Activated CD4-positive, alpha-beta memory T cell treated with anti-CD3 and anti-CD28 coated beads for 36 hours (primary cell): ENCODE results near the gene ADCY2. TPM values are rescaled to one million over a fixed set of nuclear protein-coding genes. Genes with fewer than 3 reads are reported as not detected.

Experiments
- CTCF ChIA-PET: fragments of 350-600 bp; sonication (Branson Sonifier 250); formaldehyde crosslinking; loops from one replicate; lab custom pipeline; 2021; ENCODE audit warnings: antibody characterized with exemption, inconsistent platforms; lab: Charles Lee
- POLR2A ChIA-PET: fragments of 350-600 bp; sonication (Branson Sonifier 250); formaldehyde crosslinking; loops from one replicate; lab custom pipeline; 2021; ENCODE audit warnings: antibody characterized with exemption; lab: Charles Lee
- DNase-seq: peaks from one replicate; pipeline ENCODE4 v3.0.0-alpha.2; 2020
- H3K27ac Mint-ChIP-seq: one replicate; pipeline ENCODE4 v1.8.0; 2021; ENCODE audit warnings: mixed read lengths
- H3K27me3 Mint-ChIP-seq: one replicate; pipeline ENCODE4 v1.8.0; 2021; ENCODE audit warnings: mixed read lengths
- H3K36me3 Mint-ChIP-seq: one replicate; pipeline ENCODE4 v1.8.0; 2021; ENCODE audit warnings: mixed read lengths
- H3K4me1 Mint-ChIP-seq: one replicate; pipeline ENCODE4 v1.8.0; 2021; ENCODE audit warnings: low read depth, mixed read lengths
- H3K4me3 Mint-ChIP-seq: one replicate; pipeline ENCODE4 v1.8.0; 2021; ENCODE audit warnings: mild to moderate bottlenecking, mixed read lengths
- H3K9me3 Mint-ChIP-seq: one replicate; pipeline ENCODE4 v1.8.0; 2021; ENCODE audit warnings: mixed read lengths
- intact Hi-C: fragments of 100-400 bp; cut with micrococcal nuclease; formaldehyde crosslinking; loops from one replicate; pipeline ENCODE4 v1.15.1; 2023
- total RNA-seq, 2 experiments: library from RNA; stranded (reverse); gene quantifications; one replicate each; pipeline ENCODE4 v1.2.3, GENCODE V29; 2021

ADCY2 gene
- total RNA-seq, 2 experiments from 2014 or later: not detected

DNA sequence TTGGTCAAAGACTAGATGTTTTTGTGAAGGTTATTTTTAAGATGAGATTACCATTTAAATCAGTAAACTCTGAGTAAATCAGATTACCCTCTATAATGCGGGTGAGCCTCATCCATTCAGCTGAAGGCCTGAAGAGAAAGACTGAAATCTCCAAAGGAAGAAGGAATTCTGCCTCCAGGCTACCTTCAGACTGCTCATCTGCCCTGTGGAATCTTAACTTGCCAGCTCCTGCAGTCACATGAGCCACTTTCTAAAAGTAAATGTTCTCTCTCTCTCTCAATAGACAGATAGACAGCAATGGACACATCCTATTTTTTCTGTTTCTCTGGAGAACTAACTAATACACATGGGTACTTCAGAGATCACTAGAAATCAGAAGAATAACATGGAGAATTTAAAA, 272.2 kb downstream of the ADCY2 start:
- Mint-ChIP-seq H3K4me1 (no peaks in the 10 kb centered on the region), H3K27ac (no peak overlapping the region)

DNA sequence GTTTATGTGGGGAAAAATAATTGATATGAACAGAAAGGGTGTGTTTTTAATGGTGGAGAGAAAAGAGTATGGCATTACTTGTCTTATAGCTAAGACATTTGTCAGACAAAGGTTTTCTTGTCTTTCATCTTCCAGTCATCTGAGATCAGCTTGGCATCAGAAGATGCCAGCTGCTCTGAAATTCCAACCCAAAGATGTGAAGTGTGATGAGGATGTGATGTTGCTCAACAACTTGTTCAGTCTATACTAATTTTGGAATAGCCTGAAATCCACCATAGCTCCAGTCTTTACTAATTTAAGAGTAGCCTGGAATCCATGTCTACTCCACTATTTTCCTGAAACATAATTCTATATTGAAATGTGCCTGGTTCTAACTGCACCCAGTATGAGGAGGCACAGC, 272.7 kb downstream of the ADCY2 start:
- H3K27me3 Mint-ChIP-seq: no peaks in the 10 kb centered on the region
- no peaks in the 10 kb centered on the region for H3K4me1 Mint-ChIP-seq
- no peaks in the 10 kb centered on the region for H3K9me3 Mint-ChIP-seq
- DNase-seq: no peak
- no peak overlapping the region for H3K27ac Mint-ChIP-seq
- intact Hi-C loops: no loop called here
- H3K36me3 Mint-ChIP-seq: no peaks in the 10 kb centered on the region
- H3K4me3 Mint-ChIP-seq: no peak overlapping the region
- CTCF ChIA-PET: no interaction called here
- POLR2A ChIA-PET: no interaction called here

More for the DNA sequence above, 272.2 kb downstream of the ADCY2 start:
- intact Hi-C loops: no loop called here
- no peaks in the 10 kb centered on the region for H3K27me3 Mint-ChIP-seq
- DNase-seq: no peak
- no peaks in the 10 kb centered on the region for H3K9me3 Mint-ChIP-seq
- ChIA-PET POLR2A (no interaction called here), CTCF (no interaction called here)
- H3K4me3 Mint-ChIP-seq: no peak overlapping the region
- H3K36me3 Mint-ChIP-seq: no peaks in the 10 kb centered on the region

DNA sequence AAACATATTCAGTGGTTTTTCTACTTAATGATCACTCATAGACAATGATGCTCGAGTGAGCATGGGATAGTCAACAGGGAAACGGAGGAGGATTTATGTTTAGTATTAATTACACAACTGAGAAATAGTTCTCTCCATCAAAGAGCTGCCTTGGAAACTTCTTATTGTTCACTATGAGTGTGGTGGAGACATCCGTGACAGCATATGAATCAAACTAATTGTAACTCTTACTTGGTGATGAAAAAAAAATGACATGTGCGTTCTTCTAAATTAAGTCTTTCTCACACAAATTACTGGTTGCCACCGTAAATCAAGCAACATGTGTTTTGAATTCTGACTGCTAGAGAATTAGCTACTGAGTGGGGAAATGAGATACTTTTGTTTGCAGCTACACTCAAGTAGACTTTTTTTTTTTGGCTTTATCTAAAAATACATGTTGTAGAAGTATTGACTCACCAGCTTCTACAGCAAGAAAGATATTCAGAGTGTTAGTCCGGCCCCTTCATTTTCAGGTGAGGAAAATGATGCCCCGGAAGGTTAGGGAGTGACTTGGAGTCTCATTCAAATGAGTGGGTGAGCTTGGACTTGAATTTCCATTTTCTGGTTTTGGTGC, 275.5 kb downstream of the ADCY2 start:
- Mint-ChIP-seq H3K9me3 (no peaks in the 10 kb centered on the region), H3K36me3 (no peaks in the 10 kb centered on the region), H3K27me3 (no peaks in the 10 kb centered on the region), H3K27ac (no peak overlapping the region), H3K4me3 (no peak overlapping the region), H3K4me1 (no peaks in the 10 kb centered on the region)
- ChIA-PET POLR2A (no interaction called here), CTCF (interaction anchor here (0.9 kb wide), 1 partner anchor 73 kb away, joined by 3 read pairs; no protein-coding TSS in a partner anchor)
- intact Hi-C loops: no loop called here
- DNase-seq: no peak

DNA sequence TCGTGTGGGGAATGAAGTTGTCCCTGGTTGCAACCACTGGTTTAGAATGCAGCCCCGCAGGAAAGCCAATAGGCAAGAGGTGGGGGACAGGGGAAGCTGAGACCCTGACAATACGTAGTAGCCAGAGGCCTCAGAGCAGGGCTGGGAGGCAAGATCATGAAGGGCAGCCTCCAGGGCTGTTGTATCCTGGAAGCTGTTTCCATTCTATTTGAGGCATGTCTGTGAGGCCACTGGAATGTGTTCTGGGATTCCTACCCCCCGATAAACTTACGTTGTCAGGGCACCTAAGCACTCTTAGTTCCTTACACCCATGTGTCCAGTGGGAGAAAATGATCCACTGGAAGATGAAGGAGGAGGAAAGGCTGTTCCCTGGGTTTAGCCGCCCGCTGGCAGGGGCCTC, 277.7 kb downstream of the ADCY2 start:
- Mint-ChIP-seq H3K27me3 (no peaks in the 10 kb centered on the region), H3K4me1 (no peaks in the 10 kb centered on the region), H3K36me3 (no peaks in the 10 kb centered on the region), H3K27ac (no peak overlapping the region), H3K4me3 (no peak overlapping the region), H3K9me3 (no peaks in the 10 kb centered on the region)
- no peak for DNase-seq
- ChIA-PET POLR2A (no interaction called here), CTCF (no interaction called here)
- intact Hi-C loops: no loop called here

DNA sequence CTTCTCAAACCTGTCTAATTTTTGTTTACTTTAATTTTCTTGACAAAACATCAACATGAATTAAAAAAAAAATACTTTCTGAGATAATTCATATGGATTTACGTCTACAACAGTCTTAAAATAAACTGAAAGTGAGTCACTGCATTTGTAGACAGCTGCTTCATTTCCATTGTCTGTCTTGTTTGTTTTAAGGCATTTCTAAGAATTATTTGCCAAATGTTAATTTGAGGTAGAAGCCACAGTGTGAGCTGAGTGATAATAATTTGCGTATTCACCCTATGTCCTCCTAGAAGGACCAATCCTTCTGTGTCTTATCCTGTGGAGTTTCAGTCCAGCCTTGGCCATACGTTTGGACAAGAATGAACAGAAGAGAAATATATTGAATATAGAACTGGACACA, 280.5 kb downstream of the ADCY2 start:
- Mint-ChIP-seq H3K4me3 (no peak overlapping the region), H3K27ac (no peak overlapping the region), H3K27me3 (no peaks in the 10 kb centered on the region), H3K36me3 (no peaks in the 10 kb centered on the region), H3K4me1 (no peaks in the 10 kb centered on the region), H3K9me3 (no peaks in the 10 kb centered on the region)
- no peak for DNase-seq
- CTCF ChIA-PET: no interaction called here
- intact Hi-C loops: no loop called here
- POLR2A ChIA-PET: no interaction called here

DNA sequence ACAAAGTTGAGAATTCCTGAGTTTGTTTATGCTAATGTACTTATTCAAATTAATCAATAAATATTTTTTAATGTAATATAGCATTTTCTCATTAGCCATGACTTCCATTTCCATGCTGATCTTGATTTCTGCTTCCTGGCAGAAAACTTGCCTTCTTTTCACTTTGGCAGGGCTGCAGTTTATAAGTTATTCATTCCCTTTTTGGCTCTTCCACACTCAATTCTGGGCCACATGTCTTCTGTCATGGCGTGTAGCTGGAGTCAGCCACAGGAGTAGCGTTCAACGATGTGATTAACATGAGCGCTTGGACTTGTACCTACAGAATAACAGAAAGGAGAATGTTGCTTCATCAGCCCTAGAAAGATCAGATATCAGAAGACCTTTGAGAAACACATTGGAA, 282.1 kb downstream of the ADCY2 start:
- CTCF ChIA-PET: no interaction called here
- POLR2A ChIA-PET: no interaction called here
- no peak for DNase-seq
- Mint-ChIP-seq H3K4me1 (no peaks in the 10 kb centered on the region), H3K4me3 (no peak overlapping the region), H3K27me3 (peaks cover 3% of the 10 kb centered on the region), H3K27ac (no peak overlapping the region), H3K36me3 (no peaks in the 10 kb centered on the region), H3K9me3 (no peaks in the 10 kb centered on the region)
- intact Hi-C loops: no loop called here

DNA sequence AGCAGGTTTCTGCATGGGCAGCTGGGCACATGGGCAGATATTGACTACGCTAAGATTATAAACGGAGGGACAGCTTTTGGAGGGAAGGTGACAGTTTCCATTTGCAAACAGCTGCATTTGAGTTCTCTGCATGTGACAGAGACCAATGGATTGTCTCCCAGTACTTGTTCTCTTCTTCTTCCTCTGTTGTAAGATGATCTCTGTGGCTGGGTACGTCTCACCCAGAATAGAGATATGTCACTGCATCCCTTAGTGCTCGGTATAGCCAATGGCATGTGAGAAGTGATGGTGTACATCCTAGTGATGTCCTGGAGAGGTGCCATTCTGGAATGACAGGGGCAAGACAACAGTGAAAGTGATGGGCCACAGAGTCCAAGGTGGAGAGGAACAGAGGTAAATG, 283.7 kb downstream of the ADCY2 start:
- H3K36me3 Mint-ChIP-seq: no peaks in the 10 kb centered on the region
- no peak for DNase-seq
- no peaks in the 10 kb centered on the region for H3K4me1 Mint-ChIP-seq
- ChIA-PET CTCF (no interaction called here), POLR2A (no interaction called here)
- H3K27me3 Mint-ChIP-seq: peaks cover 3% of the 10 kb centered on the region
- intact Hi-C loops: no loop called here
- no peak overlapping the region for H3K4me3 Mint-ChIP-seq
- no peak overlapping the region for H3K27ac Mint-ChIP-seq
- H3K9me3 Mint-ChIP-seq: no peaks in the 10 kb centered on the region

DNA sequence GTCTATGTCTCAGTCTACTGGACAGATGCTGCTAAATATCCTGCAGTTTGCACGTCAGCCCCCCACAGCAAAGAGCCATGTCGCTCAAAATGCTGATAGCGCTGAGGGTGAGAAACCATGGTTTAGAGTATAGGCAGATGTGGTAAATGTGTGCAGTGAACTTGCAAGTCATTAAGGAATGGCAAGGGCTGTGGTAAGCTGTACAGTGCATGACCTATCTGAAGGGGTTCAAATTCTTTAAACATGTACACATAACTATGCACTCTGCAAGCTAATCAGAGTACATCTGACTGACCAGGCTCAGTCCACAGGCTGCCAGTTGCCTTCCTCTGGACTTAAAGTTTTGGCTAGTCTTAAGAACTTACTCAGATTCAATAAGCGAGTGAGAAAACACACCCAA, 284.3 kb downstream of the ADCY2 start:
- H3K27ac Mint-ChIP-seq: no peak overlapping the region
- no peak for DNase-seq
- no peak overlapping the region for H3K4me3 Mint-ChIP-seq
- H3K9me3 Mint-ChIP-seq: no peaks in the 10 kb centered on the region
- POLR2A ChIA-PET: no interaction called here
- peaks cover 3% of the 10 kb centered on the region for H3K27me3 Mint-ChIP-seq
- intact Hi-C loops: no loop called here
- no peaks in the 10 kb centered on the region for H3K36me3 Mint-ChIP-seq
- H3K4me1 Mint-ChIP-seq: no peaks in the 10 kb centered on the region
- CTCF ChIA-PET: no interaction called here

DNA sequence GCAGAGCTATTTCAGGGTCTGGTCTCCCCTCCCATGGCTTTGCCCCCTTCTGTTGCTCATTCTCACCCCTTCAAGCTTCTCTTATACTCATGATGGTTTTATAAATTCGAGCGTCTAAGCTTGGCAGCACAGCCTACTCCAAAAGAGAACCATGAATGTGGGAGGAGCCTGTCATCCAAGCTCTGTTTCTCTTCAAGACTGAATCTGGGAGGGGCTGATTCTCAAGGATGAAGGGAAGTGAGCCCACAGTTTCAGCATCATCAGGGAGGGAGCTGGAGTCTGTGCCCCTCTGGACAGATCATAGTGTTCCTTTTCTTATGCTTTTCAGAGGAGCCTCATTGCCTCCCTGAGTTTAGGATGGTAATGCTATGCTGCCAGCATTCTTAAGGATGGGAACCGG, 286.4 kb downstream of the ADCY2 start:
- Mint-ChIP-seq H3K4me3 (no peak overlapping the region), H3K27me3 (peaks cover 6% of the 10 kb centered on the region), H3K27ac (no peak overlapping the region), H3K9me3 (no peaks in the 10 kb centered on the region), H3K36me3 (no peaks in the 10 kb centered on the region), H3K4me1 (no peaks in the 10 kb centered on the region)
- intact Hi-C loops: no loop called here
- no peak for DNase-seq
- CTCF ChIA-PET: no interaction called here
- POLR2A ChIA-PET: no interaction called here

DNA sequence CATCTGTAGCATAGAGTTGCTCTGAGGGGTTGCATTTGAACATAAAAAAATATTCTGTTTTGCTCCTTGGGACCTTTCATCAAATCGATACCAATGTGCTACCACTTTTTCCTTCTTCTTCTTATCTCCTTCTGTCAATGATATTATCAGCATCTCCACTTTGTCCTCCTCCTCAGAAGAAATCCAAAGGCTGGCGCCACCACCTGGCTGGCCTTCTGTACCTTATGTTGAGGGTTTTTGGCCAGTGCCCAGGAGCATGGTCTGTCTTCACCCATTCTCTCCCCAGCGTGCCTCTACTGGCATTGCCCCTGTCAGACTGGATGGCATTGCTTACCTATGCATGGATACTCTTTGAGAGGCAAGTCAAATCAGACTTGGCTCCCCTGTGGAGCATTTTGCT, 287.8 kb downstream of the ADCY2 start:
- Mint-ChIP-seq H3K4me1 (no peaks in the 10 kb centered on the region), H3K4me3 (no peak overlapping the region), H3K27me3 (peaks cover 10% of the 10 kb centered on the region), H3K9me3 (no peaks in the 10 kb centered on the region), H3K27ac (no peak overlapping the region), H3K36me3 (no peaks in the 10 kb centered on the region)
- intact Hi-C loops: no loop called here
- ChIA-PET CTCF (no interaction called here), POLR2A (no interaction called here)
- DNase-seq: no peak

DNA sequence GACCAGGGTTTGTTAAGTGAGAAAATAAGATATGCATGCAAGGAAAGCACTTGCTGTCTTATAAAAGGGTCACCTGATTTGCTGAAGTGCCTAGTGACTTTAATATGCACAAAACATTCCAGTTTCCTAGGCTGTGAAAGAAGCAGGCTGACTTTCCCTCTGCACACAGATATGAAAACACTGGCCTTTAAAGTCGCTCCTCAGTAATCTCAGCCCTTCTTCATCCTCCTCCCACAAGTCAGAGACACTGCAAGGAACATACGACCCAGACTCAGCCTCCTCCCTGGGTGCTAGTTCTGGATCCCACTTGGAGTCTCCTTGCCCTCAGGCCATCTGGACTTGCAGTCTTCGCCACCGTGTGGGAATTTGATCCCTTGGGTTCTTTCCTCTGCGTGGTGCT, 288.9 kb downstream of the ADCY2 start:
- no peak overlapping the region for H3K27ac Mint-ChIP-seq
- H3K36me3 Mint-ChIP-seq: no peaks in the 10 kb centered on the region
- H3K9me3 Mint-ChIP-seq: no peaks in the 10 kb centered on the region
- intact Hi-C loops: no loop called here
- H3K4me3 Mint-ChIP-seq: no peak overlapping the region
- no peak for DNase-seq
- POLR2A ChIA-PET: no interaction called here
- peaks cover 10% of the 10 kb centered on the region for H3K27me3 Mint-ChIP-seq
- CTCF ChIA-PET: no interaction called here
- H3K4me1 Mint-ChIP-seq: no peaks in the 10 kb centered on the region

DNA sequence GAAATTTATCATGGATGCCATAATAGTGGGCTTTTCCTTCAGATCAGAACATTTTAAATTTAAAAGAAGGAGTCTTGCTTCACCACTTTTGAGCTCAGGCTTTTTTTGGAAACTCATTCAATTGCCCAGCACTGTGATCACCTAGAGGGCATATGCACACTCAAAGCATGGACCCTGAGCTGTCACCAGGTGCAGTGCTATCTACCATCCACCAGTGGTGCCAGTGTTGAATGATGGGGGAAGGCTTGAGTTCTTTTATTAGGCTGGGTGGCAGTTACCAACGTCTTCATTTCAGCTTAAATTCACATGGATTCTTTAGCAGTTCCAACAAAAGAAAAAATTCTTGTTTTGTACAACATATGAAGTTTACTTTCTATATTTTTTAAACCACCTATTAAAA, 290.9 kb downstream of the ADCY2 start:
- POLR2A ChIA-PET: no interaction called here
- Mint-ChIP-seq H3K9me3 (no peaks in the 10 kb centered on the region), H3K4me3 (no peak overlapping the region), H3K27me3 (peaks cover 10% of the 10 kb centered on the region), H3K36me3 (no peaks in the 10 kb centered on the region), H3K4me1 (no peaks in the 10 kb centered on the region), H3K27ac (no peak overlapping the region)
- CTCF ChIA-PET: interaction anchor here (0.6 kb wide), 1 partner anchor 59 kb away, joined by 3 read pairs; no protein-coding TSS in a partner anchor
- intact Hi-C loops: no loop called here
- DNase-seq: no peak

DNA sequence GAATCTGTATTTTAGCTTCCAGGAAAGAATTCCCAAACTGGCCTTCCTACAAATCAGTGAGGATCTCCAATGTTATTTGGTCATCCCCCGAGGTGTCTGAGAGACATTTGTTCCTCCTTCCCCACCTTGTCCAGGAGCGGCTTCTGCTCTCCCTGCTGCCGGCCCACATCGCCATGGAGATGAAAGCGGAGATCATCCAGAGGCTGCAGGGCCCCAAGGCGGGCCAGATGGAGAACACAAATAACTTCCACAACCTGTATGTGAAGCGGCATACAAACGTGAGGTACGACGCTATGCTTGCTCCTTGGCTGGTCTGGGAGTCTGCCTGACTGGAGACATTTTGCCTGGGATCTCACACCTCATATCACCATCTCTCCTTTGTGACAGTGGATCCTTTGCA, 294.6 kb downstream of the ADCY2 start:
- intact Hi-C loops: no loop called here
- H3K4me3 Mint-ChIP-seq: no peak overlapping the region
- no peak for DNase-seq
- H3K27ac Mint-ChIP-seq: no peak overlapping the region
- no peaks in the 10 kb centered on the region for H3K9me3 Mint-ChIP-seq
- ChIA-PET POLR2A (no interaction called here), CTCF (no interaction called here)
- no peaks in the 10 kb centered on the region for H3K4me1 Mint-ChIP-seq
- no peaks in the 10 kb centered on the region for H3K36me3 Mint-ChIP-seq
- peaks cover 8% of the 10 kb centered on the region for H3K27me3 Mint-ChIP-seq
